Thyroid gland (tissue), 4 donors: ENCODE measurements around the gene DPF1. TPM values are rescaled to one million over a fixed set of nuclear protein-coding genes. Genes with fewer than 3 reads are reported as not detected.
"Not testable (repeated sequence)": the region's sequence is repeated elsewhere in the genome, so short reads cannot be mapped to it uniquely, and the experiment has no call there.

Experiments used
- DNase-seq, 2 donors: peaks; one replicate each; pipeline ENCODE4 v3.0.0-alpha.2; 2019
- H3K27ac ChIP-seq, 3 donors: fragments of 200-600 bp; sonication (generic); 1 replicate in 2 of 3; 2 replicates in 1 of 3; pipeline ENCODE4 v1.5.1; 2016 to 2019; ENCODE audit warnings: mild to moderate bottlenecking in 1 of 3, moderate library complexity in 1 of 3
- H3K27me3 ChIP-seq: fragments of 200-600 bp; sonication (generic); one replicate; pipeline ENCODE4 v1.5.1; 2019
- H3K36me3 ChIP-seq, 2 donors: fragments of 200-600 bp; sonication (generic); one replicate each; pipeline ENCODE4 v1.5.1; 2016 to 2019
- H3K4me1 ChIP-seq, 2 donors: fragments of 200-600 bp; sonication (generic); one replicate each; pipeline ENCODE4 v1.5.1; 2017 to 2019
- H3K4me3 ChIP-seq, 3 donors: fragments of 200-600 bp; sonication (generic); replicated peaks in 1 of 3; 1 replicate in 2 of 3; 2 replicates in 1 of 3; pipeline ENCODE4 v1.5.1; 2016; ENCODE audit warnings: mild to moderate bottlenecking in 1 of 3
- H3K9me3 ChIP-seq: fragments of 200-600 bp; sonication (generic); one replicate; pipeline ENCODE4 v1.5.1; 2017
- CTCF ChIP-seq, 6 experiments: fragments of 200-600 bp in 3 of 6; fragments of 450-650 bp in 3 of 6; sonication (generic) in 3 of 6; IDR thresholded peaks; one replicate each; pipeline ENCODE4 v1.5.1; 2016 to 2019; ENCODE audit warnings: antibody characterized with exemption in 6 of 6, mild to moderate bottlenecking in 2 of 6, inconsistent platforms in 1 of 6, moderate library complexity in 1 of 6
- POLR2A ChIP-seq, 2 donors: fragments of 450-650 bp; IDR thresholded peaks; one replicate each; pipeline ENCODE4 v1.6.1; 2017; ENCODE audit warnings: antibody characterized with exemption in 2 of 2, mild to moderate bottlenecking in 2 of 2, moderate library complexity in 1 of 2
- whole genome bisulfite sequencing, 2 donors: methylation state at CpG; one replicate each; pipeline ENCODE4 v1.1.5; 2017; 5-methylcytosine and 5-hydroxymethylcytosine counted together
- intact Hi-C: fragments of 100-400 bp; cut with DNase I; formaldehyde crosslinking; loops from one replicate; pipeline ENCODE4 v1.15.1; 2023
- total RNA-seq, 4 donors: library from RNA; depleted of rRNA; stranded (reverse); fragments of >200 nt; gene quantifications; one replicate each; pipeline ENCODE4 v1.2.3, GENCODE V29; 2016

DPF1 gene
- total RNA-seq, 4 donors from 2014 or later, result not detected

GRCh38 chr19:38243279-38243673 is 19.3 kb upstream of the DPF1 start:
- no peaks in the 10 kb centered on the region for H3K27me3 ChIP-seq
- intact Hi-C loops, result loop anchor here (5.0 kb wide), 1 partner anchor 129 kb away; the partner anchor contains the start of gene PSMD8
- TF ChIP-seq CTCF (IDR thresholded peaks at IDR 0.05) (no peak), POLR2A (IDR thresholded peaks at IDR 0.05) (no peak)
- WGBS, 2 donors, result 51 to 66% methylated on average over 15 of the region's 15 CpGs
- no peaks in the 10 kb centered on the region for H3K9me3 ChIP-seq
- H3K27ac ChIP-seq, result no peak overlapping the region
- peaks cover 0 to 9% of the 10 kb centered on the region in 2 donors for H3K4me1 ChIP-seq
- DNase-seq, result no peak
- H3K4me3 ChIP-seq, result no peak overlapping the region
- no peaks in the 10 kb centered on the region for H3K36me3 ChIP-seq

GRCh38 chr19:38239816-38240215 is 15.8 kb upstream of the DPF1 start:
- TF ChIP-seq POLR2A (IDR thresholded peaks at IDR 0.05) (no peak), CTCF (IDR thresholded peaks at IDR 0.05) (no peak)
- H3K36me3 ChIP-seq, result no peaks in the 10 kb centered on the region
- no peak overlapping the region for H3K4me3 ChIP-seq
- peaks cover 0 to 1% of the 10 kb centered on the region in 2 donors for H3K4me1 ChIP-seq
- WGBS, 2 donors, result 65 to 72% methylated on average over 8 of the region's 8 CpGs
- DNase-seq, result no peak
- H3K9me3 ChIP-seq, result no peaks in the 10 kb centered on the region
- intact Hi-C loops, result loop anchor here (5.0 kb wide), 1 partner anchor 132 kb away; the partner anchor contains the start of gene PSMD8
- H3K27me3 ChIP-seq, result no peaks in the 10 kb centered on the region
- H3K27ac ChIP-seq, result no peak overlapping the region

GRCh38 chr19:38234615-38235014 is 10.6 kb upstream of the DPF1 start:
- TF ChIP-seq POLR2A (IDR thresholded peaks at IDR 0.05) (no peak), CTCF (IDR thresholded peaks at IDR 0.05) (no peak)
- Histone ChIP-seq H3K36me3 (no peaks in the 10 kb centered on the region), H3K4me1 (no peaks in the 10 kb centered on the region), H3K27ac (no peak overlapping the region), H3K27me3 (no peaks in the 10 kb centered on the region), H3K9me3 (no peaks in the 10 kb centered on the region), H3K4me3 (no peak overlapping the region)
- intact Hi-C loops, result no loop called here
- DNase-seq, result no peak
- WGBS, 2 donors, result 90 to 91% methylated on average over 4 of the region's 4 CpGs

- H3K36me3 ChIP-seq, result no peaks in the 10 kb centered on the region
- TF ChIP-seq POLR2A (IDR thresholded peaks at IDR 0.05) (no peak), CTCF (IDR thresholded peaks at IDR 0.05) (peak in 5 of 6 experiments; percentile 48 to 58 (median 55))
- H3K27me3 ChIP-seq, result peaks cover 4% of the 10 kb centered on the region
- intact Hi-C loops, result no loop called here
- H3K9me3 ChIP-seq, result no peaks in the 10 kb centered on the region
- H3K27ac ChIP-seq, result no peak overlapping the region
- 22 to 24% methylated on average over 7 of the region's 7 CpGs for whole genome bisulfite sequencing, 2 donors
- no peak overlapping the region for H3K4me3 ChIP-seq
- peak; percentile 51 to 57 for DNase-seq
- peaks cover 5 to 6% of the 10 kb centered on the region in 2 donors for H3K4me1 ChIP-seq
Measured at GRCh38 chr19:38233740-38234251, 9.8 kb upstream of the DPF1 start.

- Histone ChIP-seq H3K9me3 (no peaks in the 10 kb centered on the region), H3K4me3 (no peak overlapping the region), H3K27me3 (peaks cover 22% of the 10 kb centered on the region), H3K4me1 (peaks cover 9 to 13% of the 10 kb centered on the region in 2 donors), H3K36me3 (no peaks in the 10 kb centered on the region), H3K27ac (no peak overlapping the region)
- 91 to 93% methylated on average over 7 of the region's 7 CpGs for WGBS, 2 donors
- no peak for TF ChIP-seq CTCF (IDR thresholded peaks at IDR 0.05)
- no peak for TF ChIP-seq POLR2A (IDR thresholded peaks at IDR 0.05)
- intact Hi-C loops, result no loop called here
- DNase-seq, result no peak
Measured at GRCh38 chr19:38231918-38232317, 7.9 kb upstream of the DPF1 start.

GRCh38 chr19:38230506-38231133 is 6.6 kb upstream of the DPF1 start:
- H3K4me1 ChIP-seq, result peaks cover 9 to 13% of the 10 kb centered on the region in 2 donors
- DNase-seq, H3K9me3 ChIP-seq, intact Hi-C loops, H3K27ac ChIP-seq, H3K36me3 ChIP-seq, H3K4me3 ChIP-seq: not testable (repeated sequence)
- peaks cover 22% of the 10 kb centered on the region for H3K27me3 ChIP-seq
- 55 to 65% methylated on average over 3 of the region's 3 CpGs for WGBS, 2 donors
